H1 (cell line): ENCODE data around the gene SBF2. TPM values are rescaled to one million over a fixed set of nuclear protein-coding genes. Genes with fewer than 3 reads are reported as not detected.

Experiments
- CTCF ChIA-PET: fragments of 300-600 bp; sonication (Branson Sonifier 250); formaldehyde crosslinking; loops from one replicate; lab custom pipeline; 2021; ENCODE audit not compliant: partially characterized antibody; lab: Charles Lee
- POLR2A ChIA-PET: fragments of 300-600 bp; sonication (Branson Sonifier 250); formaldehyde crosslinking; loops from one replicate; lab custom pipeline; 2021; ENCODE audit warnings: inconsistent platforms; ENCODE audit not compliant: partially characterized antibody; lab: Charles Lee
- DNase-seq, 2 experiments: peaks; one replicate each; pipeline versions ENCODE4 v3.0.0 to v3.0.0-alpha.2; 2010 to 2022; ENCODE audit warnings: low spot score in 2 of 2, low read depth in 1 of 2, mixed read lengths in 1 of 2
- FAIRE-seq: peaks from 2 replicates; lab custom pipeline; 2011; peaks lifted over from hg19 to GRCh38; lab: Jason Lieb, UNC
- H2AFZ ChIP-seq: 2 replicates; pipeline ENCODE4 v1.8.1; 2012; ENCODE audit warnings: low read length, inconsistent platforms
- H2AK5ac ChIP-seq: 2 replicates; pipeline ENCODE4 v1.6.1; 2013; ENCODE audit warnings: low read depth, low read length
- H2BK120ac ChIP-seq: replicated peaks from 2 replicates; pipeline ENCODE3; 2013; ENCODE audit warnings: low read depth, low read length, inconsistent platforms
- H2BK12ac ChIP-seq: 2 replicates; pipeline ENCODE4 v1.6.1; 2013; ENCODE audit warnings: low read depth, low read length
- H2BK15ac ChIP-seq: 2 replicates; pipeline ENCODE4 v1.6.1; 2013; ENCODE audit warnings: low read length
- H2BK20ac ChIP-seq: 2 replicates; pipeline ENCODE4 v1.6.1; 2013; ENCODE audit warnings: low read length
- H2BK5ac ChIP-seq: 2 replicates; pipeline ENCODE4 v1.6.1; 2013; ENCODE audit warnings: low read depth, low read length
- H3K14ac ChIP-seq: 2 replicates; pipeline ENCODE4 v1.6.1; 2013; ENCODE audit warnings: inconsistent platforms; ENCODE audit not compliant: insufficient read length
- H3K18ac ChIP-seq: 2 replicates; pipeline ENCODE4 v1.6.1; 2013; ENCODE audit warnings: low read length; ENCODE audit errors: extremely low read depth
- H3K23ac ChIP-seq: 2 replicates; pipeline ENCODE4 v1.6.1; 2013; ENCODE audit warnings: inconsistent platforms; ENCODE audit not compliant: insufficient read length
- H3K23me2 ChIP-seq: 2 replicates; pipeline ENCODE4 v1.6.1; 2013; ENCODE audit warnings: low read depth, low read length
- H3K27ac ChIP-seq: 2 replicates; pipeline ENCODE4 v1.6.1; 2011; ENCODE audit warnings: low read depth, low read length, inconsistent platforms
- H3K27me3 ChIP-seq, 4 experiments: replicated peaks in 1 of 4; 1 replicate in 1 of 4; 2 replicates in 3 of 4; pipeline versions ENCODE4 v1.6.1 to v1.8.1; 2011 to 2013; ENCODE audit warnings: low read length in 3 of 4, mild to moderate bottlenecking in 3 of 4, inconsistent platforms in 2 of 4, mixed read lengths in 2 of 4, moderate library complexity in 1 of 4; ENCODE audit not compliant: control insufficient read depth in 3 of 4, insufficient read depth in 3 of 4; ENCODE audit errors: extremely low read depth in 1 of 4
- H3K36me3 ChIP-seq, 4 experiments: 2 replicates each; pipeline versions ENCODE4 v1.6.1 to v1.8.1; 2011 to 2013; ENCODE audit warnings: mild to moderate bottlenecking in 4 of 4, low read length in 3 of 4, moderate library complexity in 2 of 4, control low read depth in 1 of 4, inconsistent platforms in 1 of 4; ENCODE audit not compliant: insufficient read depth in 4 of 4, control insufficient read depth in 2 of 4
- H3K4ac ChIP-seq: replicated peaks from 2 replicates; pipeline ENCODE3; 2013; ENCODE audit warnings: low read length, low read depth, mixed read lengths, inconsistent platforms; ENCODE audit not compliant: insufficient read length
- H3K4me1 ChIP-seq, 4 experiments: replicated peaks in 1 of 4; 1 replicate in 1 of 4; 2 replicates in 3 of 4; pipeline versions ENCODE4 v1.6.1 to v1.8.1; 2011 to 2013; ENCODE audit warnings: low read length in 3 of 4, inconsistent platforms in 2 of 4, mixed read lengths in 1 of 4; ENCODE audit not compliant: insufficient read depth in 4 of 4, control insufficient read depth in 3 of 4
- H3K4me2 ChIP-seq, 2 experiments: 2 replicates each; pipeline versions ENCODE4 v1.6.1 to v1.8.1; 2011 to 2013; ENCODE audit warnings: low read depth in 2 of 2, low read length in 2 of 2, control low read depth in 1 of 2, inconsistent platforms in 1 of 2, mild to moderate bottlenecking in 1 of 2; ENCODE audit not compliant: insufficient read depth in 1 of 2
- H3K4me3 ChIP-seq, 4 experiments: fragments of 200-600, 300-600 bp in 1 of 4; sonication (generic), shearing (Covaris generic), sonication (Bioruptor Twin) in 1 of 4; 2 replicates each; pipeline versions ENCODE4 v1.5.1 to v1.8.1; 2011 to 2016; ENCODE audit warnings: low read length in 4 of 4, low read depth in 3 of 4, control low read depth in 2 of 4, inconsistent platforms in 2 of 4, mild to moderate bottlenecking in 2 of 4, mixed read lengths in 1 of 4, moderate library complexity in 1 of 4; ENCODE audit not compliant: insufficient read depth in 2 of 4; ENCODE audit errors: extremely low read depth in 1 of 4
- H3K56ac ChIP-seq: replicated peaks from 2 replicates; pipeline ENCODE3; 2013; ENCODE audit warnings: low read depth, mild to moderate bottlenecking, mixed read lengths, low read length, inconsistent platforms; ENCODE audit not compliant: insufficient read length
- H3K79me1 ChIP-seq: 2 replicates; pipeline ENCODE4 v1.6.1; 2013; ENCODE audit warnings: low read depth, low read length, control low read depth
- H3K79me2 ChIP-seq, 2 experiments: 2 replicates each; pipeline versions ENCODE4 v1.6.1 to v1.8.1; 2012 to 2013; ENCODE audit warnings: low read length in 2 of 2, mild to moderate bottlenecking in 2 of 2, inconsistent platforms in 1 of 2; ENCODE audit not compliant: insufficient read depth in 2 of 2, control insufficient read depth in 1 of 2
- H3K9ac ChIP-seq, 4 experiments: replicated peaks in 1 of 4; 1 replicate in 1 of 4; 2 replicates in 3 of 4; pipeline versions ENCODE4 v1.6.1 to v1.8.1; 2011 to 2013; ENCODE audit warnings: low read depth in 3 of 4, low read length in 3 of 4, control low read depth in 2 of 4, mild to moderate bottlenecking in 2 of 4, moderate library complexity in 2 of 4, inconsistent platforms in 1 of 4; ENCODE audit errors: extremely low read depth in 1 of 4
- H3K9me3 ChIP-seq, 2 experiments: 2 replicates each; pipeline versions ENCODE4 v1.6.1 to v1.8.1; 2012 to 2013; ENCODE audit warnings: mild to moderate bottlenecking in 2 of 2, moderate library complexity in 2 of 2, control low read depth in 1 of 2, inconsistent platforms in 1 of 2, low read depth in 1 of 2, low read length in 1 of 2, mixed read lengths in 1 of 2; ENCODE audit not compliant: insufficient read depth in 2 of 2
- H4K20me1 ChIP-seq, 2 experiments: replicated peaks in 1 of 2; 2 replicates each; pipeline versions ENCODE3 to v1.8.1; 2011 to 2013; ENCODE audit warnings: inconsistent platforms in 2 of 2, low read length in 2 of 2, mild to moderate bottlenecking in 1 of 2; ENCODE audit not compliant: insufficient read depth in 2 of 2, control insufficient read depth in 1 of 2
- H4K5ac ChIP-seq: 2 replicates; pipeline ENCODE4 v1.6.1; 2013; ENCODE audit warnings: low read length, low read depth, mixed read lengths, inconsistent platforms; ENCODE audit not compliant: insufficient read length
- H4K8ac ChIP-seq: 2 replicates; pipeline ENCODE4 v1.8.0; 2013; ENCODE audit warnings: mild to moderate bottlenecking, moderate library complexity, low read length, inconsistent platforms; ENCODE audit not compliant: insufficient read depth; ENCODE audit errors: extremely low read depth
- H4K91ac ChIP-seq: replicated peaks from 2 replicates; pipeline ENCODE3; 2013; ENCODE audit warnings: low read length, mixed read lengths, inconsistent platforms; ENCODE audit not compliant: insufficient read length
- ASH2L ChIP-seq: fragments of 200-600, 300-600 bp; sonication (generic); IDR thresholded peaks from one replicate; pipeline ENCODE4 v1.7.1; 2017; ENCODE audit warnings: low read length
- CBX8 ChIP-seq: fragments of 300-800, 300-1000 bp; sonication (generic); IDR thresholded peaks from 2 replicates; pipeline ENCODE4 v1.7.1; 2016; ENCODE audit warnings: low read depth, low read length, borderline replicate concordance
- EP300 ChIP-seq, 2 experiments: IDR thresholded peaks; 1 replicate in 1 of 2; 2 replicates in 1 of 2; pipeline ENCODE4 v1.6.1; 2011 to 2012; ENCODE audit warnings: low read depth in 2 of 2, low read length in 2 of 2, mild to moderate bottlenecking in 2 of 2, borderline replicate concordance in 1 of 2, inconsistent platforms in 1 of 2, moderate library complexity in 1 of 2
- FOSL1 ChIP-seq: IDR thresholded peaks from 2 replicates; pipeline ENCODE4 v1.6.1; 2011; ENCODE audit warnings: mild to moderate bottlenecking, low read depth, low read length, moderate library complexity; ENCODE audit not compliant: insufficient read depth
- HDAC6 ChIP-seq: IDR thresholded peaks from one replicate; pipeline ENCODE4 v1.7.1; 2012; ENCODE audit warnings: low read depth, mild to moderate bottlenecking, inconsistent platforms, low read length, moderate library complexity
- JUN ChIP-seq: IDR thresholded peaks from 2 replicates; pipeline ENCODE4 v1.6.1; 2011; ENCODE audit warnings: low read depth, mild to moderate bottlenecking, improper control_type of control experiment, low read length
- TAF1 ChIP-seq: IDR thresholded peaks from 2 replicates; pipeline ENCODE4 v1.6.1; 2011; ENCODE audit warnings: mild to moderate bottlenecking, low read depth, low read length
- TBP ChIP-seq: IDR thresholded peaks from 2 replicates; pipeline ENCODE4 v1.6.1; 2011; ENCODE audit warnings: low read depth, low read length, improper control_type of control experiment
- WGBS, 2 experiments: shearing (Covaris generic) in 1 of 2; methylation state at CpG; one replicate each; pipeline versions ENCODE4 v1.1.6 to v1.1.7; 2013 to 2015; ENCODE audit warnings: low lambda C conversion rate in 2 of 2, mixed read lengths in 2 of 2, inconsistent platforms in 1 of 2, low coverage in 1 of 2, missing lambda C conversion rate in 1 of 2; ENCODE audit not compliant: insufficient replicate concordance in 2 of 2, insufficient coverage in 1 of 2, insufficient read length in 1 of 2; ENCODE audit errors: extremely low coverage in 1 of 2, missing lambda C conversion rate in 1 of 2; 5-methylcytosine and 5-hydroxymethylcytosine counted together
- polyA plus RNA-seq, 7 experiments: library from polyadenylated mRNA; depleted of rRNA in 3 of 7; stranded (reverse) in 5 of 7; unstranded in 2 of 7; fragments of >200 nt in 5 of 7; fragments of 200-250 nt in 2 of 7; gene quantifications; 1 replicate in 5 of 7; 2 replicates in 1 of 7; 4 replicates in 1 of 7; pipeline versions ENCODE4 v1.2.1 to v1.2.3, GENCODE V29; 2011 to 2013; ENCODE audit warnings: missing spikeins in 2 of 7, mixed read lengths in 2 of 7
- total RNA-seq: library from RNA; stranded (reverse); fragmentation: NEBNext Ultra II Directional; extraction: Animal tissue kit (Norgen Biotek cat#: 25700); gene quantifications from 2 replicates; pipeline ENCODE4 v1.2.1, GENCODE V29; 2021
- TF ChIP-seq, protein P1 (sequence below), 3 experiments: IDR thresholded peaks; 1 replicate in 2 of 3; 2 replicates in 1 of 3; pipeline versions ENCODE4 v1.5.1 to v1.6.1; 2011; ENCODE audit warnings: low read length in 3 of 3, mild to moderate bottlenecking in 3 of 3, inconsistent platforms in 2 of 3, low read depth in 1 of 3, moderate library complexity in 1 of 3; ENCODE audit not compliant: insufficient read depth in 1 of 3; ENCODE audit errors: control extremely low read depth in 1 of 3
- TF ChIP-seq, protein P2 (sequence below): IDR thresholded peaks from 2 replicates; pipeline ENCODE4 v1.6.1; 2012; ENCODE audit warnings: low read length, inconsistent platforms

Gene SBF2
- total and polyA plus RNA-seq, 2 of the 8 experiments (the other 6 are each of a cell fraction or from before 2014, with no cell fraction given) = 36.7 to 50.5 TPM

DNA sequence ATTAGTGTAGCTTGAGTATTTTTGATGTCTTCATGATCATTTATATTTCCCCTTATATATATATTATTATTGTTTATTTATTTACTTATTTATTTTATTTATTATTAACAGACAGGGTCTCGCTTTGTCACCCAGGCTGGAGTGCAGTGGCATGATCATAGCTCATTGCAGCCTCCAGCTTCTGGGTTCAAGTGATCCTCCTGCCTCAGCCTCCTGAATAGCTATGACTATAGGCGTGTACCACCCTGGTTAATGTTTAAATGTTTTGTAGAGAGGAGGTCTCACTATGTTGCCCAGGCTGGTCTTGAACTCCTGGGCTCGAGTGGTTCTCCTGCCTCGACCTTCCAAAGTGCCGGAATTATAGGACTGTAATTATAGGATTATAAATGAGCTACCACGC is 21.1 kb upstream of the SBF2 start:
- no peak overlapping the region for H3K23ac ChIP-seq
- H3K36me3 ChIP-seq = no peaks in the 10 kb centered on the region
- no peak overlapping the region for H3K4me2 ChIP-seq
- H2BK15ac ChIP-seq = no peak overlapping the region
- H4K91ac ChIP-seq = no peak overlapping the region
- no peak overlapping the region for H2AK5ac ChIP-seq
- H3K4me3 ChIP-seq = no peak overlapping the region
- no peak overlapping the region for H2AFZ ChIP-seq
- no peaks in the 10 kb centered on the region for H3K23me2 ChIP-seq
- no peak for DNase-seq
- H4K5ac ChIP-seq = no peak overlapping the region
- H2BK12ac ChIP-seq = no peak overlapping the region
- no peak overlapping the region for H4K8ac ChIP-seq
- no peaks in the 10 kb centered on the region for H3K79me1 ChIP-seq
- no peak overlapping the region for H3K14ac ChIP-seq
- no peak overlapping the region for H3K4ac ChIP-seq
- H3K9ac ChIP-seq = no peak overlapping the region
- no peak for FAIRE-seq
- no peak overlapping the region for H3K18ac ChIP-seq
- CTCF ChIA-PET = interaction anchor here (1.6 to 2.9 kb wide), 5 partner anchors 9 to 238 kb away, joined by 4 to 13 read pairs (median 9); partner anchors contain the start of gene ADM
- no peak overlapping the region for H3K27ac ChIP-seq
- no peaks in the 10 kb centered on the region for H3K27me3 ChIP-seq
- POLR2A ChIA-PET = interaction anchor here (1.4 to 6.8 kb wide), 3 partner anchors 9 to 36 kb away, joined by 4 to 62 read pairs (median 9); partner anchors contain the start of gene ADM
- no peaks in the 10 kb centered on the region for H4K20me1 ChIP-seq
- H3K4me1 ChIP-seq = peaks cover 2 to 12% (median 7%) of the 10 kb centered on the region in 4 experiments
- WGBS, 2 experiments = 94% methylated on average over 6 of the region's 6 CpGs; no CpG with 5 or more reads in 1 of the 2 experiments
- H3K9me3 ChIP-seq = no peaks in the 10 kb centered on the region
- H2BK5ac ChIP-seq = no peak overlapping the region
- H3K79me2 ChIP-seq = no peaks in the 10 kb centered on the region
- H3K56ac ChIP-seq = no peak overlapping the region
- no peak overlapping the region for H2BK120ac ChIP-seq
- no peak overlapping the region for H2BK20ac ChIP-seq
- TF ChIP-seq CBX8 = no peak
- TF ChIP-seq, protein P1, sequence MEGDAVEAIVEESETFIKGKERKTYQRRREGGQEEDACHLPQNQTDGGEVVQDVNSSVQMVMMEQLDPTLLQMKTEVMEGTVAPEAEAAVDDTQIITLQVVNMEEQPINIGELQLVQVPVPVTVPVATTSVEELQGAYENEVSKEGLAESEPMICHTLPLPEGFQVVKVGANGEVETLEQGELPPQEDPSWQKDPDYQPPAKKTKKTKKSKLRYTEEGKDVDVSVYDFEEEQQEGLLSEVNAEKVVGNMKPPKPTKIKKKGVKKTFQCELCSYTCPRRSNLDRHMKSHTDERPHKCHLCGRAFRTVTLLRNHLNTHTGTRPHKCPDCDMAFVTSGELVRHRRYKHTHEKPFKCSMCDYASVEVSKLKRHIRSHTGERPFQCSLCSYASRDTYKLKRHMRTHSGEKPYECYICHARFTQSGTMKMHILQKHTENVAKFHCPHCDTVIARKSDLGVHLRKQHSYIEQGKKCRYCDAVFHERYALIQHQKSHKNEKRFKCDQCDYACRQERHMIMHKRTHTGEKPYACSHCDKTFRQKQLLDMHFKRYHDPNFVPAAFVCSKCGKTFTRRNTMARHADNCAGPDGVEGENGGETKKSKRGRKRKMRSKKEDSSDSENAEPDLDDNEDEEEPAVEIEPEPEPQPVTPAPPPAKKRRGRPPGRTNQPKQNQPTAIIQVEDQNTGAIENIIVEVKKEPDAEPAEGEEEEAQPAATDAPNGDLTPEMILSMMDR (IDR thresholded peaks at IDR 0.05; ENCODE audit: control extremely low read depth in 1 of 3, insufficient read depth in 1 of 3, low read depth in 1 of 3, low read length in 3 of 3) = no peak
- no peak for TF ChIP-seq EP300 (IDR thresholded peaks at IDR 0.05; ENCODE audit: borderline replicate concordance in 1 of 2, low read depth in 2 of 2, low read length in 2 of 2)
- TF ChIP-seq FOSL1 = no peak
- no peak for TF ChIP-seq ASH2L
- TF ChIP-seq HDAC6 = no peak
- no peak for TF ChIP-seq TBP
- TF ChIP-seq, protein P2, sequence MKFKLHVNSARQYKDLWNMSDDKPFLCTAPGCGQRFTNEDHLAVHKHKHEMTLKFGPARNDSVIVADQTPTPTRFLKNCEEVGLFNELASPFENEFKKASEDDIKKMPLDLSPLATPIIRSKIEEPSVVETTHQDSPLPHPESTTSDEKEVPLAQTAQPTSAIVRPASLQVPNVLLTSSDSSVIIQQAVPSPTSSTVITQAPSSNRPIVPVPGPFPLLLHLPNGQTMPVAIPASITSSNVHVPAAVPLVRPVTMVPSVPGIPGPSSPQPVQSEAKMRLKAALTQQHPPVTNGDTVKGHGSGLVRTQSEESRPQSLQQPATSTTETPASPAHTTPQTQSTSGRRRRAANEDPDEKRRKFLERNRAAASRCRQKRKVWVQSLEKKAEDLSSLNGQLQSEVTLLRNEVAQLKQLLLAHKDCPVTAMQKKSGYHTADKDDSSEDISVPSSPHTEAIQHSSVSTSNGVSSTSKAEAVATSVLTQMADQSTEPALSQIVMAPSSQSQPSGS = no peak
- TF ChIP-seq JUN = no peak
- TF ChIP-seq TAF1 = no peak
